B cell (primary cell): ENCODE results near the gene KRT23.

Source experiments
- EZH2 ChIP-seq: IDR thresholded peaks from 2 replicates; pipeline ENCODE4 v1.6.1; 2012; ENCODE audit warnings: borderline replicate concordance, low read depth, mild to moderate bottlenecking, moderate library complexity, low read length; ENCODE audit not compliant: insufficient read depth, poor library complexity, severe bottlenecking
- TF ChIP-seq, protein P1 (sequence below): fragments of 200-600 bp; IDR thresholded peaks from one replicate; pipeline ENCODE4 v1.8.0; 2022; ENCODE audit warnings: antibody characterized with exemption, mild to moderate bottlenecking

DNA sequence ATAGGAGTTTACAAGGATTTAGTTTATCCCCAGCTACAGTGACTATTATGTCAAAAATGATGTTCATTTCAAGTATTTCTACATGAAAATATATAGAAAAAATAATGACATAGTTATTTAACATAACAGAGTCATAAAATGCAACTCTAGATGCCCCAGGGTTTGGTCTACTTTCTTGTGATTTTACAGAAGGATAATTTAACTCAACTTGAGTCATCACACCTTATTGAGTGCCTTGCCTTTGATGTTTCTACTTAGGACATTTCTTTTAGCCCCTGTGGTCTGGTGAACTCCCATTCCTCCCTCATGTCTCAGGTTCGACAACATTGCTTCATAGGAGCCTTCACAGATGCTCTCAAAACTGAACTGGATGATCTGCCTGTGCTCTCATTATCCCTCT is 54.4 kb downstream of the KRT23 start:
- TF ChIP-seq, protein P1, sequence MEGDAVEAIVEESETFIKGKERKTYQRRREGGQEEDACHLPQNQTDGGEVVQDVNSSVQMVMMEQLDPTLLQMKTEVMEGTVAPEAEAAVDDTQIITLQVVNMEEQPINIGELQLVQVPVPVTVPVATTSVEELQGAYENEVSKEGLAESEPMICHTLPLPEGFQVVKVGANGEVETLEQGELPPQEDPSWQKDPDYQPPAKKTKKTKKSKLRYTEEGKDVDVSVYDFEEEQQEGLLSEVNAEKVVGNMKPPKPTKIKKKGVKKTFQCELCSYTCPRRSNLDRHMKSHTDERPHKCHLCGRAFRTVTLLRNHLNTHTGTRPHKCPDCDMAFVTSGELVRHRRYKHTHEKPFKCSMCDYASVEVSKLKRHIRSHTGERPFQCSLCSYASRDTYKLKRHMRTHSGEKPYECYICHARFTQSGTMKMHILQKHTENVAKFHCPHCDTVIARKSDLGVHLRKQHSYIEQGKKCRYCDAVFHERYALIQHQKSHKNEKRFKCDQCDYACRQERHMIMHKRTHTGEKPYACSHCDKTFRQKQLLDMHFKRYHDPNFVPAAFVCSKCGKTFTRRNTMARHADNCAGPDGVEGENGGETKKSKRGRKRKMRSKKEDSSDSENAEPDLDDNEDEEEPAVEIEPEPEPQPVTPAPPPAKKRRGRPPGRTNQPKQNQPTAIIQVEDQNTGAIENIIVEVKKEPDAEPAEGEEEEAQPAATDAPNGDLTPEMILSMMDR, result no peak
- TF ChIP-seq EZH2, result no peak
